Gastroesophageal sphincter (tissue), 4 donors: ENCODE data around the gene GJA10. TPM values are rescaled to one million over a fixed set of nuclear protein-coding genes. Genes with fewer than 3 reads are reported as not detected.

Experiments
- ATAC-seq: fragments of 150-250 bp; one replicate; pipeline ENCODE4 v1.9.1; 2016; ENCODE audit warnings: mild to moderate bottlenecking, moderate library complexity
- H3K27ac ChIP-seq, 4 donors: fragments of 200-600 bp; sonication (generic) in 3 of 4; 1 replicate in 3 of 4; 2 replicates in 1 of 4; pipeline ENCODE4 v1.5.1; 2016 to 2019
- H3K27me3 ChIP-seq: fragments of 200-600 bp; sonication (generic); one replicate; pipeline ENCODE4 v1.5.1; 2019
- H3K36me3 ChIP-seq, 2 donors: fragments of 200-600 bp; sonication (generic); one replicate each; pipeline ENCODE4 v1.5.1; 2019; ENCODE audit warnings: control low read depth in 1 of 2
- H3K4me1 ChIP-seq, 3 donors: fragments of 200-600 bp; sonication (generic); 1 replicate in 2 of 3; 2 replicates in 1 of 3; pipeline ENCODE4 v1.5.1; 2016 to 2019; ENCODE audit warnings: control low read depth in 2 of 3
- H3K4me3 ChIP-seq, 2 donors: fragments of 200-600 bp; sonication (generic); one replicate each; pipeline ENCODE4 v1.5.1; 2019; ENCODE audit warnings: mild to moderate bottlenecking in 1 of 2, moderate library complexity in 1 of 2
- H3K9me3 ChIP-seq, 3 donors: fragments of 200-600 bp; sonication (generic); one replicate each; pipeline ENCODE4 v1.5.1; 2017 to 2019; ENCODE audit warnings: control low read depth in 2 of 3
- CTCF ChIP-seq, 4 experiments: fragments of 200-600 bp in 2 of 4; fragments of 450-650 bp in 2 of 4; sonication (generic) in 1 of 4; IDR thresholded peaks; one replicate each; pipeline ENCODE4 v1.5.1; 2017 to 2019; ENCODE audit warnings: antibody characterized with exemption in 4 of 4, mild to moderate bottlenecking in 2 of 4, moderate library complexity in 2 of 4
- EP300 ChIP-seq: sonication (generic); formaldehyde crosslinking; IDR thresholded peaks from one replicate; pipeline ENCODE4 v1.6.1; 2017; ENCODE audit warnings: antibody characterized with exemption, mild to moderate bottlenecking
- POLR2A ChIP-seq, 2 donors: fragments of 450-650 bp; IDR thresholded peaks; one replicate each; pipeline ENCODE4 v1.6.1; 2017; ENCODE audit warnings: antibody characterized with exemption in 2 of 2, mild to moderate bottlenecking in 2 of 2, moderate library complexity in 1 of 2
- POLR2AphosphoS5 ChIP-seq: sonication (generic); formaldehyde crosslinking; IDR thresholded peaks from one replicate; pipeline ENCODE4 v1.6.1; 2017; ENCODE audit warnings: antibody characterized with exemption
- WGBS, 2 donors: methylation state at CpG; one replicate each; pipeline ENCODE4 v1.1.5; 2018; ENCODE audit warnings: low coverage in 1 of 2; 5-methylcytosine and 5-hydroxymethylcytosine counted together
- total RNA-seq, 4 donors: library from RNA; depleted of rRNA; stranded (reverse); fragments of >200 nt; gene quantifications; one replicate each; pipeline ENCODE4 v1.1.0, GENCODE V29; 2016

GJA10 gene
- total RNA-seq, 4 donors from 2014 or later: not detected

DNA sequence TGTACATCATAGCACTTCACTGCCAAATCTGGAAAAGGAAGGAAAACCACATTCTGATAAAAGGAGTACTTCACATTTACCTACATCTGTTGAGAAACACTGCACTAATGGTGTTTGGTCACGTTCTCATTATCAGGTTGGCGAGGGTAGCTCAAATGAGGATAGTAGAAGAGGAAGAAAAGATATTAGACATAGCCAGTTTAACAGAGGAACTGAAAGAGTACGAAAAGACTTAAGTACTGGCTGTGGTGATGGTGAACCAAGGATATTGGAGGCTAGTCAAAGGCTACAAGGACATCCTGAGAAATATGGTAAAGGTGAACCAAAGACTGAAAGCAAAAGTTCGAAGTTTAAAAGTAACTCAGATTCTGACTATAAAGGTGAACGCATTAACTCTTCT lies 32.0 kb upstream of the GJA10 start:
- H3K36me3 ChIP-seq: peaks cover 2 to 100% of the 10 kb centered on the region in 2 donors
- TF ChIP-seq CTCF (IDR thresholded peaks at IDR 0.05) (no peak), EP300 (no peak), POLR2A (IDR thresholded peaks at IDR 0.05) (no peak), POLR2AphosphoS5 (no peak)
- no peak for ATAC-seq
- H3K27ac ChIP-seq: no peak overlapping the region
- 89 to 94% methylated on average over 2 to 5 of the region's 5 CpGs for WGBS, 2 donors
- no peaks in the 10 kb centered on the region for H3K4me1 ChIP-seq
- no peak overlapping the region for H3K4me3 ChIP-seq
- H3K27me3 ChIP-seq: no peaks in the 10 kb centered on the region
- no peaks in the 10 kb centered on the region for H3K9me3 ChIP-seq

GRCh38 chr6:89862698-89863097 lies 31.6 kb upstream of the GJA10 start:
- WGBS, 2 donors: 83 to 100% methylated on average over 1 to 2 of the region's 2 CpGs
- H3K36me3 ChIP-seq: peaks cover 2 to 100% of the 10 kb centered on the region in 2 donors
- TF ChIP-seq POLR2A (IDR thresholded peaks at IDR 0.05) (no peak), CTCF (IDR thresholded peaks at IDR 0.05) (no peak), POLR2AphosphoS5 (no peak), EP300 (no peak)

GRCh38 chr6:89866024-89866678 lies 28.1 kb upstream of the GJA10 start:
- Histone ChIP-seq H3K36me3 (peaks cover 2 to 94% of the 10 kb centered on the region in 2 donors), H3K27me3 (no peaks in the 10 kb centered on the region), H3K4me3 (no peak overlapping the region), H3K4me1 (no peaks in the 10 kb centered on the region), H3K9me3 (no peaks in the 10 kb centered on the region), H3K27ac (no peak overlapping the region)
- no peak for TF ChIP-seq CTCF (IDR thresholded peaks at IDR 0.05)
- no peak for TF ChIP-seq EP300
- TF ChIP-seq POLR2AphosphoS5: no peak
- no peak for TF ChIP-seq POLR2A (IDR thresholded peaks at IDR 0.05)
- ATAC-seq: no peak
- 87 to 97% methylated on average over 6 of the region's 6 CpGs for WGBS, 2 donors

More at GRCh38 chr6:89862698-89863097, 31.6 kb upstream of the GJA10 start:
- ATAC-seq: no peak
- Histone ChIP-seq H3K9me3 (no peaks in the 10 kb centered on the region), H3K4me1 (no peaks in the 10 kb centered on the region), H3K27me3 (no peaks in the 10 kb centered on the region), H3K27ac (no peak overlapping the region), H3K4me3 (no peak overlapping the region)

DNA sequence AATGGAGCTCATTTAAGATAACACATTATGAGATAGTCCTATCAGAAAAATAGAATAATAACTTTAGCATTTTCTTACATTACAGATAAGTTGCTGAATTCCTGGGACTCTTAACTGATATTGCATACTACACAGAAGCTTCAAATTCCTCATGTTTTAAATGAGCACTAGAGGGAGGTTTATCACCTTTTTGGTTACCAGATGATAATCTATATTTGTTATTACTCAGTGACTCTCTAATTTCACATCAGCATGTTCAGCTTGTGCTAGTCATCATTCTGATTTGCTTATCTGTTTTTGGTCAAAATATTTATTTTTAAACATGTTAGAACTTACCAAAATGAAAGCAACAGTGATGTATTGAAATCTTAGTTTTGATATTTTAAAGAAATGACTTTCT lies 20.5 kb upstream of the GJA10 start:
- Histone ChIP-seq H3K9me3 (no peaks in the 10 kb centered on the region), H3K4me3 (no peak overlapping the region), H3K4me1 (no peaks in the 10 kb centered on the region), H3K27ac (no peak overlapping the region), H3K36me3 (peaks cover 0 to 57% of the 10 kb centered on the region in 2 donors), H3K27me3 (no peaks in the 10 kb centered on the region)
- ATAC-seq: no peak
- no peak for TF ChIP-seq EP300
- TF ChIP-seq POLR2A (IDR thresholded peaks at IDR 0.05): no peak
- TF ChIP-seq POLR2AphosphoS5: no peak
- TF ChIP-seq CTCF (IDR thresholded peaks at IDR 0.05): no peak

DNA sequence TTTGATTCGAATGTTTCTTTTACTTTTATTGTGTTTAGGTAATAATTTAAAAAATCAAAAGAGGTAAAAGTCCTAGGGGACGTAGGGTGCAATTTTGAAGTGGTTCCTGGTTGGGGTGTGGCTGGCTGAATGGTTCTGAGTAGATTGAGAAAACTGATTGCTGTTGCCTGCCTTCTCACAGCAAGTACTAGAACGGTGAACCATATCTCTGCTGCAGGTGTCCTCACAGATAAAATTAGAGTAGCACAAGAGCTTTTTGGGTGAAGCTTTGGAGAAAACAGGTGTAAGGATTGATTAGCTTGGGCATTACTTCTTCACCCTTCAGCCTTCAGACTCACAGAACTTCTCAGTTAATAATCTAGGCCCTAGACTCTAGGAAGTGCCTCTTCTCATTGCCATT lies 19.8 kb upstream of the GJA10 start:
- no peaks in the 10 kb centered on the region for H3K27me3 ChIP-seq
- 78 to 91% methylated on average over 3 of the region's 3 CpGs for WGBS, 2 donors

More for the DNA sequence above, 19.8 kb upstream of the GJA10 start:
- Histone ChIP-seq H3K4me1 (no peaks in the 10 kb centered on the region), H3K4me3 (no peak overlapping the region), H3K9me3 (no peaks in the 10 kb centered on the region), H3K36me3 (peaks cover 0 to 56% of the 10 kb centered on the region in 2 donors), H3K27ac (no peak overlapping the region)
- TF ChIP-seq CTCF (IDR thresholded peaks at IDR 0.05) (no peak), POLR2A (IDR thresholded peaks at IDR 0.05) (no peak), EP300 (no peak), POLR2AphosphoS5 (no peak)
- no peak for ATAC-seq
